Nucleus accumbens (tissue), 56 donors: ENCODE results near the gene LOXHD1.

ENCODE experiments used
- DNase-seq, 56 donors: peaks; one replicate each; lab custom pipeline; 2025; lab: John Stamatoyannopoulos, UW

Gene LOXHD1

DNA sequence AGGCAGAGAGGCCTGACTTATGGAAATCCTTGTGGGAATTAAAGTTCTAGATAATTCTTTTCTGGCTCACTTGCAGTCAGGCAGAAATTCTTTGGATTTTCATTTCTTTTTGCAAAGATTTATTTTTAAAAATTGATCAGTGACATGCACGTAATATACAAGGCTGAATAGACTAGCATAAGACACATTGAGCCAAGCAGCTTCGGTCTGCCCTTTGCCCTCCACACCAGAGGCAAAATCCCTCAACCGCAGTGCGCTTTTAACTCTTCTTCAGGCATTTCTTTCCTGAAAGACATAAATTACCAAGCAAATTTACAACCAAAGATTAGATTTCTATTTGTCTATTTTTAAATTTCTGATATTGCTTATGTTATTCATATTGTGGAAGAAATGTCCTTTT lies 227.9 kb downstream of the LOXHD1 start:
- no peak for DNase-seq

GRCh38 chr18:46428368-46428767 lies 228.7 kb downstream of the LOXHD1 start:
- DNase-seq, result no peak

DNA sequence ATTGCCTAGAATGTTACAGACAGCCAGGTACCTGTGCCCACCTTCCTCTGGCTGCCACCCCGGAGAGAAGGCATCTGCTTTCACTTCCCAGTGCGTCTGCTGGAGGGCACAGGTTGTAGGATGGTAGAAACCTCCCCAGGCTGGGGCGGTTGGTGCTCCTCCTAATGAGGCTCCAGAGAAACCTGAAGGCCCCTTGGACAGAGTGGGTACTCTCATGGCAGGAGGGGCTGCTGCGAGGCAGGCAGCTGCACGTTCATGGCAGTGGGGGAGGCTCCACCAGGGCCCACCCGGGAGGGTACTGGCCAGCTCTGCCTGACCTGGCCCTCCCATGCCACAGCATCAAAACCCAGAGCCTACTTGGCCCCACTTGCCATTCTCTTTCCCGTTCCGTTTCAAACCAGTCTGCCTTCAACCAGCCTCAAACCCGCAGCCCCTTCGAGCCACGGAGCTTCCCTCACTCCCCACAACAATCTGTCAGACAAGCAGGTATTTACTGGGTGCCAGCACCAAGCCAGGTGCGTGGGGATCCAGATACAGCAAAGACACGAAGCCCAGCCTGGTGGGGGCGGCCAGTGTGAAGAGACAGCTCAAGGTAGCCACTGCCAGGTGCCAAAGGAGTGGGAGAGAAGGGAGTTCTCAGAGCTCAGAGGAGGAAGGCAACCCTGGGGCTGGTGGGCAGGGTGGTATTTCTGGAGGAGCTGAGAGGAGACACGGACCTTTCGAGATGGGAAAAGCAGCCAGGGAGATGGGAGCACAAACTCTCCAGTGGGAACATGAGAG lies 229.6 kb downstream of the LOXHD1 start:
- DNase-seq, result no peak
